GM21423 (cell line): ENCODE results near the gene MAB21L3.

Experiments
- ATAC-seq: cut with Tn5 transposase; IDR thresholded peaks from one replicate; pipeline ENCODE4 v1.9.1; 2021; ENCODE audit warnings: mild to moderate bottlenecking, moderate library complexity; ENCODE audit not compliant: unreplicated experiment

MAB21L3 gene

DNA sequence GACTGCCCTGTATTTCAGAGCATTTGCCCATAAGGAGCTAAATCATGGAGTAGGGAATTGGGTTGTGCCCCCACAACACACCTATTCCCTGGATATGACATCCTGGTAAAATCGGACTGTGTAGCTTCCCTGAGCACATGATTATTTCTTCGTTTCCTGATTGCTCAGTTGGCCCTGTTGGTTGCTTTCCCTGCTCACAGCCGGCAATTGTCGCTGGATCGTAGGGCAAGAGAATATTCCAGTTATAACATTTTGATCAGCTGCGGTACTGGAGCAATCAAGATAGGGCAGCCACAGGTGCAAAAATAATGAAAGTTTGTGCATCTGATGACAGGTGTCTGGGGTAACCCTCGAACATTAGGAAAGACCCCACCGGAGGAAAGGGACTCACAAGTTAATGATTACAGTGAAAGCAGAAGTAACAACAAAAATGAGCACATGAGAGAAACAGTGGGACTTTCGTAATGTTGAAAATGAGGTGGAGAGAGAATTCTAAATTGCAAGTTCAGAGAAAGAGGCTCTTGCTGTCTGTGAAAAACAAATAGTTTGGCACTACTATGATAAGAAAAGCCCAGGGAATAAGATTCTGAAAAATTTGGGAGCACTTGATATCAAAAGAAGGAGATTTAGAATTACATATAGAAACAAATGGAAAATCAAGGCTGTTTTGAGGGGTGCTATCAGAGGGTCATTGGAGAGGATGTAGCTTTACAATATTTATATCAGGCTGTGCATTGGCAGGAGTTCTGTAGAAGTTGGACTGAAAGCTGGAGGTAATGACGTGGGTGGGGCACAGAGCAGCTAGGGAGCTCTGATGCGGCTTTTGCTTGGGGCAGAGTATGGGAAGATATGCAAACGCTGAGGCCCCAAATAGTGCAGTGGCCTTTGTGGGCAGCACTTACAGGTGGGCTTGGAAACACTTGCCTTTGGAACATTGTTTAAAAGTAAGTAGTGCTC, at the start of gene MAB21L3:
MAB21L3 (plus strand) TSS at position 833 of the 957 bp plus-strand sequence. CDS start 1,217 bp downstream, outside the sequence.
- peak; percentile 66 for ATAC-seq

- no peak for ATAC-seq
Measured at GRCh38 chr1:116062201-116062600, 49.0 kb upstream of the MAB21L3 start.

DNA sequence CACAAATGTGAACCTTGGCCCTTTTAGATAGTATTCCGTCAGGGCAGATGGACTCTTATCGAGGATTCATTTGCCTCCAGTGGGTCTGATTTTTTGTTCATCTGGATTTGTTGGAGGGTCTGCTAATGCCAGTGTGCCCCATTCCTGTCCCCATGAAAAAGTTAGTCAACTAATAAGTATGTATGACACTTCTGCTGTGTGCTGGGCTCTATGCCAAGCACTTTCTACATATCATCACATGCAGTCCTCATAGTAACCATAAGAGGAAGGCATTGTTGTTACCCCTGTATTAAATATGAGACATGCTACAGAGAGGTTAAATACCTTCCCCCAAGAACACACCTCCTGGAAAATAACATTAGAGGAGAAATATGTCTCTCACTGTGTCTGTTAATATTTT, 46.6 kb upstream of the MAB21L3 start:
- ATAC-seq, result no peak

- no peak for ATAC-seq
Measured at GRCh38 chr1:116066868-116067565, 44.2 kb upstream of the MAB21L3 start.

GRCh38 chr1:116067566-116067890, 43.7 kb upstream of the MAB21L3 start:
- no peak for ATAC-seq

DNA sequence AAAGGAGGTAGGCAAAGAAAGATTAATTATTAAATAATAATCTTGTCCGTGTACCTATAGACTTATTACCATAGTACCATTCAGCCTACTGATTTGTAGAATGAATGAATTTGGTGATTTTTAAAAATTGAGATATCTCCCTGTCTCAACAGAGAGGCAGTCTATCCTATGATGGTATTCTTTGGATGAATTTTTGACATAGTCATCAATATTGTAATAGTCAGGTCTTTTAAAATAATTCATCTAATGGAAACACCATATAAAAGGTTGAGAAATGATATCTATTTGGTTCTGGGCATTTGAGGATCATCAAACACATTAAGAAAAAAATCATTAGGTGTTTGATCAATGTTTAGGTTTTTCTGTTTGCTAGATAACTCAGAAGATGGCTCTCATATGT, 35.6 kb upstream of the MAB21L3 start:
- ATAC-seq, result no peak

DNA sequence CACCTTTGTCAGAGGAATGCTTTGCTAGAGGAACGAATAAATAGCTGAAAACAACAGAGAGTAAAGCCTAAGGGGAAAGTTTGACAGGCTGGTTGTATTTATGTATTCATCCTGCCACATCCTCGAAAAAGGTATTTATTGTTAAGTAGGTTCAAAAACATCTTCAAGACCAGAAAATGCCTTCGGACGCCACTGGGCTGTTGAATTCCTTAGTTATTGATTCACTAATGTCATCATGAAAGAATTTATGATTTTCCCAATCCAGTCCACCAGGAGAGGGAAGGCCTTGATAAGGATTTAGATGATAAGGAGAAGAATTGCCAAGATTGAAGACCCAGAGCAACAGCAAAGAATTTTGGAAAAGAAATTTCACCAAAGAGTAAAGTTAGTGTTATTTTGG, 35.2 kb upstream of the MAB21L3 start:
- ATAC-seq, result no peak

DNA sequence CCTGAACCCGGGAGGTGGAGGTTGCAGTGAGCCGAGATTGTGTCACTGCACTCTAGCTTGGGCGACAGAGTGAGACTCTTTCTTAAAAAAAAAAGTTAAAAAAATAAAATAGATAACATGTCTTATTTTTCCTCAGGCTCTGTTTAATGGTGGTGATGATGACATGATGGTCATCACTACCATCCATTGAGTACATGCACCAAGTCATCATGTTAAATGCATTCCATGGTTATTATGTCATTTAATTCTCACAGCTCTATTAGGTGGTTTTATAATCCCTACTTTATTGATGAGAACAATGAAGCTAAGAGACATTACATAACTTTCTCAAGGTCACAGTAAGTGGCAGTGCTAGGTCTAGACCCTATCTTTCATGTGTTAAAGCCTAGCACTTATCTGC, 34.4 kb upstream of the MAB21L3 start:
- ATAC-seq, result no peak

- no peak for ATAC-seq
Measured at GRCh38 chr1:116078699-116079223, 32.4 kb upstream of the MAB21L3 start.

DNA sequence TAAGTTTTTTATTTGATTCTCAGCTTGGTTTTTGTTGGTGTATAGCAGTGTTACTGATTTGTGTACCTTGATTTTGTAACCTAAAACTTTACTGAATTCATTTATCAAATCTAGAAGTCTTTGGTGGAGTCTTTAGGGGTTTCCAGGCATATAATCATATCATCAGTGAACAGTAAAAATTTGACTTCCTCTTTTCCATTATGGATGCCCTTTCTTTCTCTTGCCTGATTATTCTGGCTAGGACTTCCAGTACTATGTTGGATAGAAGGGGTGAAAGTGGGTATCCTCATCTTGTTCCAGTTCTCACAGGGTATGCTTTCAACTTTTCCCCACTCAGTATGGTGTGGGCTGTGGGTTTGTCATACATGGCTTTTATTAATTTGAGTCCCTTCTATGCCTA, 23.6 kb upstream of the MAB21L3 start:
- ATAC-seq, result no peak

GRCh38 chr1:116089870-116090269, 21.3 kb upstream of the MAB21L3 start:
- ATAC-seq, result no peak

DNA sequence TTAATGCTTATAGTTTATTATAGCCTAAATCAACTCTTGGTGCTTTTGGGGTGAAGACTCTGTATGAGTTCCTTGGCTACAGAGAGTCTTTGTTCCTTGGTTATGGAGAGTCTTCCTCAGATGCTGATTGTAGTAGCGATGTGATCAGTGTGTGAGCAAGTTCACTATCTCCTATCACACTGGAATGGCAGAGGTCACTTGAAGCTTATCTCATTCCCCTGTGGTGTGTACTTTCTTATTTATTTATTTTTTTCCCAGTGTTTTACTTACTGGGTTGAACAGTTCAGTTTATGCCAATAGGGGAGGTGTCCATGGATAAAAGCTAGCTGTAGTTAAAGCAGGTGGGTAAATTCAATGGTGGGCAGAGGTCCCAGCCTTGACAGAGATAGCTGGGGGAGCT, 20.1 kb upstream of the MAB21L3 start:
- ATAC-seq, result no peak

GRCh38 chr1:116092752-116093489, 18.3 kb upstream of the MAB21L3 start:
- ATAC-seq, result no peak

GRCh38 chr1:116095027-116095426, 16.2 kb upstream of the MAB21L3 start:
- no peak for ATAC-seq

DNA sequence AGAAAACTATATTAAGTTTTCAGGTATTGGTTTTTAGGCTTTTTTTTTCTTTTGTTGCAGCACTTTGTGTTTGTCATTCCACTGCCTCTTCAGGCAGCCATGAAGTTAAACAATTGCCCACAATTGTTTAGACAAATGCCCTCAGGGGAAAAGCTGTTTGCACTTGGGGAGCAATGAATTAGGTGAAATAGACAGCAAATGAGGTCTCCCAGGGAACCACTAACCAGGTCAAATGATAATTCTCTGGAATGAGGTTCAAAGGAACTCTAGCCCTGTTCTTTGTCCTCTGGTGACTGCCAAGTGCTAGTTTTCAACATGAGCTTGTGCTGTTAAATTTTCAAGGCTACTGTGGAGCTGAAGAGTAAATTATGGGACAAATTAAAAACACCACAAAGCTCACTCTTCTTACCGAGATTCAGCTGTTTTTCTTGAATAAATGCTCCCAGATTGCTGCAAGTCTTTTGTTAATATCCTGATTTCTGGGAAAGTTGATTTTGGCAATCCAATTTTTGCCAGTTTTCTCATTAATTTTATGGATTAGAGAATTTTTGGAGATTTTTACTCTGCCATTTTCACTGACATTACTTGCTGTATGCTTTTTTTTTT, 15.1 kb upstream of the MAB21L3 start:
- ATAC-seq, result no peak

- ATAC-seq, result no peak
Measured at GRCh38 chr1:116097626-116098025, 13.6 kb upstream of the MAB21L3 start.

DNA sequence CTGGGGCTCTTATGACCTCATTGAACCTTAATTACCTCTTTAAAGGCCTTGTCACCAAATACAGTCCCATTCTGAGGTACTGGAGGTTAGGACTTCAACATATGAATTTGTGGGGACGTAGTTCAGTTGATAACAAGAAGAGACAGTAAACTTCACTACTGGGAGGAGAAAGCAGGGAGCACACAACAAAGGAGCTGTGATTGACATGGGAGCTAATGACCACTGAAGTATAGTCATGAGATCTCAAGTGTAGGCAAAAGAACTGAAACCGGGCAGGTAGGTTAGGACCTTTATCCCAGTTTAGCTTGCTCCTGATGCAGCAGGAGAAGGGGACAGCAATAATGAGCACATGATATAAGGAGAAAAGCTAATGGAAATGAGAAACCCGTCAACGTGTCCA, 11.8 kb upstream of the MAB21L3 start:
- ATAC-seq, result no peak

GRCh38 chr1:116099919-116100318, 11.3 kb upstream of the MAB21L3 start:
- no peak for ATAC-seq

GRCh38 chr1:116104667-116105066, 6.5 kb upstream of the MAB21L3 start:
- ATAC-seq, result no peak

DNA sequence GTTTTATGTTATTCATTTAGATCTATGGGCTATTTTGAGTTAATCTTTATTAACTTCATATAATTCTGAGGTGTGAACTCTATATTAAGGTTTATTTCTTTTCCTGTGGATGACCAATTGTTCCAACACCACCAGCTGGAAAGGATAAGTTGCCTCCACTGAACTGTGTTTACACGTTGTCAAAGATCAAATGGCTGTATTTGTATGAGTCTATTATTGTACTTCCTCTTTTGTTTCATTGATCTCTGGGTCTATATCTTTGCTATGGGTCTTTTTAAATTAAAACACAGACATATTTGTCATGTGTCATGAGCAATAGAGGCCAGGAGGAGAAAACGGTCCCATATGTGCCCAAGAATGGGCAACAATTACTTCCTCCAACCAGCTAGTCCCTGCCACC, 5.2 kb upstream of the MAB21L3 start:
- ATAC-seq, result no peak

DNA sequence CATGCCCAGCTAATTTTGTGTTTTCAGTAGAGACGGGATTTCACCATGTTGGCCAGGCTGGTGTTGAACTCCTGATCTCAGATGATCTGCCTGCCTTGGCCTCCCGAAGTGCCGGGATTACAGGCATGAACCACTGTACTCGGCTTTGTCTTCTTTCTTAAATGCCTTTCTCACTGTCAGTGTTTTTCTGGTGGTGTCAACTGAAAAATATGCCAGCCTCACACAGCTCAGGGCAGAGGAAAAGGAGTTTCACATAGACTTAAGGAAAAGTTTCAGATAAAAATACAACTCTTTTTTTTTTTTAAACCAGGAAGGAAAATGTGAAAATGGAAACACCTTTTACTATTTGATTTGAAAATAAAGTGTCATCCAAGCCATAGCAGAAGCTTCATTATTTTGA, 4.6 kb upstream of the MAB21L3 start:
- no peak for ATAC-seq
